ENCODE data around the gene DDX54. TPM values are rescaled to one million over a fixed set of nuclear protein-coding genes. Genes with fewer than 3 reads are reported as not detected.

DDX54 gene
- total and polyA plus RNA-seq, 2 experiments from 2014 or later = 28.1 to 44.5 TPM

GRCh38 chr12:113146999-113147398, 38.3 kb downstream of the DDX54 start:
- H3K9me3 ChIP-seq (ENCODE audit: low read depth) = no peaks in the 10 kb centered on the region
- no peaks in the 10 kb centered on the region for H3F3A ChIP-seq (ENCODE audit: insufficient read depth)
- no peak overlapping the region for H3K4me3 ChIP-seq
- no peak for DNase-seq
- no peaks in the 10 kb centered on the region for H4K20me1 ChIP-seq (ENCODE audit: insufficient read depth)
- TF ChIP-seq EZH2phosphoT487 (IDR thresholded peaks at IDR 0.05; ENCODE audit: insufficient read depth, low read depth) (no peak), EZH2 (IDR thresholded peaks at IDR 0.05; ENCODE audit: insufficient read depth, poor library complexity, severe bottlenecking) (no peak)
- H3K4me2 ChIP-seq (ENCODE audit: unreplicated experiment) = no peak overlapping the region
- in situ Hi-C loops (cut with MboI) = loop anchor here (10.0 kb wide), 1 partner anchor 102 kb away; no protein-coding TSS in a partner anchor
- 50 to 57% methylated on average over 2 of the region's 2 CpGs for WGBS, 2 experiments (ENCODE audit: low coverage in 1 of 2, low lambda C conversion rate in 2 of 2, missing lambda C conversion rate in 2 of 2)
- H2AFZ ChIP-seq = no peak overlapping the region
- no peaks in the 10 kb centered on the region for H3K9me2 ChIP-seq (ENCODE audit: insufficient read depth)
- H3K27me3 ChIP-seq (replicated peaks; ENCODE audit: insufficient read depth) = peaks cover 16% of the 10 kb centered on the region
- H3K79me2 ChIP-seq (ENCODE audit: insufficient read depth) = no peaks in the 10 kb centered on the region
- no peaks in the 10 kb centered on the region for H3K36me3 ChIP-seq (ENCODE audit: low read depth)
- no peaks in the 10 kb centered on the region for H3K4me1 ChIP-seq (ENCODE audit: insufficient read depth)
- no peak overlapping the region for H3K27ac ChIP-seq
- no peak overlapping the region for H3K9ac ChIP-seq

DNA sequence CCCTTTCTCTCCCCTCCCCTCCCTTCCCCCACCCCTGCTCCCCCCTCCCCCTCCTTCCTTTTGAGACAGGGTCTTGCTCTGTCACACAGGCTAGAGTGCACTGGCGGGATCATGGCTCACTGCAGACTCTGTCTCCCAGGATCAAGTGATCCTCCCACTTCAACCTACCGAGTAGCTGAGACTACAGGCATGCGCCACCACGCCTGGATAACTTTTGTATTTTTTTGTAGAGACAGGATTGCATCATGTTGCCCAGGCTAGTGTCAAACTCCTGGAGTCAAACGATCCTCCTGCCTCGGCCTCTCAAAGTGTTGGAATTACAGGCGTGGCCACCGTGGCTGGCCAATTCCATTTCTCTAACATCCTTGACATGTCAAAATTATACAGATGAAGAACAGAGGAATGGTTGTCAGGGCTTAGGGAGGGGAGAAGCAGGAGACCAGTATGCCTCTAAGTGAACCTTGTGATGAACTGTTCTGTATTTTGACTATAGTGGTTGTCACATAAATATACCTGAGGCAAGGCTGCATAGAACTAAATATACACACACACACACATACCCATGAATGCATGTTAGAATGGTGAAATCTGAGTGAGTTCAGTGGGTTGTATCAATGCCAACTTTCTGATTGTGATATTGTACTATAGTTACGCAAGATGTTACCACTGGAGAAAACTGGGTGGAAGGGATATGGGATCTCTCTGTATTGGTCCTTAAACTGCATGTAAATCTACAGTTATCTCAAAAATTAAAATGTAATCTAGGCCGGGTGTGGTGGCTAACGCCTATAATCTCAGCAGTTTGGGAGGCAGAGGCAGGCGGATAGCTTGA, 39.3 kb downstream of the DDX54 start:
- Histone ChIP-seq H3K36me3 (ENCODE audit: low read depth) (no peaks in the 10 kb centered on the region), H3K4me1 (ENCODE audit: insufficient read depth) (no peaks in the 10 kb centered on the region), H2AFZ (no peak overlapping the region), H3K79me2 (ENCODE audit: insufficient read depth) (no peaks in the 10 kb centered on the region), H3K9me3 (ENCODE audit: low read depth) (no peaks in the 10 kb centered on the region), H3K4me2 (ENCODE audit: unreplicated experiment) (no peak overlapping the region), H4K20me1 (ENCODE audit: insufficient read depth) (no peaks in the 10 kb centered on the region), H3K27me3 (replicated peaks; ENCODE audit: insufficient read depth) (peaks cover 9% of the 10 kb centered on the region), H3K9me2 (ENCODE audit: insufficient read depth) (no peaks in the 10 kb centered on the region), H3K4me3 (no peak overlapping the region), H3K9ac (no peak overlapping the region), H3F3A (ENCODE audit: insufficient read depth) (no peaks in the 10 kb centered on the region), H3K27ac (no peak overlapping the region)
- in situ Hi-C loops (cut with MboI) = loop anchor here (10.0 kb wide), 1 partner anchor 101 kb away; no protein-coding TSS in a partner anchor
- 52 to 54% methylated on average over 12 of the region's 12 CpGs for WGBS, 2 experiments (ENCODE audit: low coverage in 1 of 2, low lambda C conversion rate in 2 of 2, missing lambda C conversion rate in 2 of 2)
- DNase-seq = no peak
- TF ChIP-seq EZH2 (IDR thresholded peaks at IDR 0.05; ENCODE audit: insufficient read depth, poor library complexity, severe bottlenecking) (no peak), EZH2phosphoT487 (IDR thresholded peaks at IDR 0.05; ENCODE audit: insufficient read depth, low read depth) (no peak)

GRCh38 chr12:113144806-113145205, 40.5 kb downstream of the DDX54 start:
- Histone ChIP-seq H2AFZ (no peak overlapping the region), H3K9me2 (ENCODE audit: insufficient read depth) (no peaks in the 10 kb centered on the region), H4K20me1 (ENCODE audit: insufficient read depth) (no peaks in the 10 kb centered on the region), H3K4me1 (ENCODE audit: insufficient read depth) (no peaks in the 10 kb centered on the region), H3K9me3 (ENCODE audit: low read depth) (no peaks in the 10 kb centered on the region), H3K27me3 (replicated peaks; ENCODE audit: insufficient read depth) (peaks cover 9% of the 10 kb centered on the region), H3K79me2 (ENCODE audit: insufficient read depth) (no peaks in the 10 kb centered on the region), H3K4me3 (no peak overlapping the region), H3K27ac (no peak overlapping the region), H3K9ac (no peak overlapping the region), H3K36me3 (ENCODE audit: low read depth) (no peaks in the 10 kb centered on the region), H3K4me2 (ENCODE audit: unreplicated experiment) (no peak overlapping the region), H3F3A (ENCODE audit: insufficient read depth) (no peaks in the 10 kb centered on the region)
- no peak for DNase-seq
- in situ Hi-C loops (cut with MboI) = loop anchor here (10.0 kb wide), 1 partner anchor 100 kb away; no protein-coding TSS in a partner anchor
- TF ChIP-seq EZH2 (IDR thresholded peaks at IDR 0.05; ENCODE audit: insufficient read depth, poor library complexity, severe bottlenecking) (no peak), EZH2phosphoT487 (IDR thresholded peaks at IDR 0.05; ENCODE audit: insufficient read depth, low read depth) (no peak)
- 26 to 34% methylated on average over 5 of the region's 5 CpGs for WGBS, 2 experiments (ENCODE audit: low coverage in 1 of 2, low lambda C conversion rate in 2 of 2, missing lambda C conversion rate in 2 of 2)

GRCh38 chr12:113143959-113144358, 41.3 kb downstream of the DDX54 start:
- DNase-seq = no peak
- Histone ChIP-seq H3F3A (ENCODE audit: insufficient read depth) (no peaks in the 10 kb centered on the region), H3K27me3 (replicated peaks; ENCODE audit: insufficient read depth) (peaks cover 9% of the 10 kb centered on the region), H3K9me3 (ENCODE audit: low read depth) (no peaks in the 10 kb centered on the region), H4K20me1 (ENCODE audit: insufficient read depth) (no peaks in the 10 kb centered on the region), H3K27ac (no peak overlapping the region), H3K9me2 (ENCODE audit: insufficient read depth) (no peaks in the 10 kb centered on the region), H3K4me2 (ENCODE audit: unreplicated experiment) (no peak overlapping the region), H3K36me3 (ENCODE audit: low read depth) (no peaks in the 10 kb centered on the region), H2AFZ (no peak overlapping the region), H3K4me1 (ENCODE audit: insufficient read depth) (no peaks in the 10 kb centered on the region), H3K4me3 (no peak overlapping the region), H3K9ac (no peak overlapping the region), H3K79me2 (ENCODE audit: insufficient read depth) (no peaks in the 10 kb centered on the region)
- in situ Hi-C loops (cut with MboI) = loop anchor here (10.0 kb wide), 1 partner anchor 99 kb away; no protein-coding TSS in a partner anchor
- 62 to 78% methylated on average over 8 of the region's 8 CpGs for WGBS, 2 experiments (ENCODE audit: low coverage in 1 of 2, low lambda C conversion rate in 2 of 2, missing lambda C conversion rate in 2 of 2)
- TF ChIP-seq EZH2 (IDR thresholded peaks at IDR 0.05; ENCODE audit: insufficient read depth, poor library complexity, severe bottlenecking) (no peak), EZH2phosphoT487 (IDR thresholded peaks at IDR 0.05; ENCODE audit: insufficient read depth, low read depth) (no peak)
